Measurements from ENCODE around the gene CRTC3.
"Not testable (repeated sequence)": the region's sequence is repeated elsewhere in the genome, so short reads cannot be mapped to it uniquely, and the experiment has no call there.

Gene CRTC3

DNA sequence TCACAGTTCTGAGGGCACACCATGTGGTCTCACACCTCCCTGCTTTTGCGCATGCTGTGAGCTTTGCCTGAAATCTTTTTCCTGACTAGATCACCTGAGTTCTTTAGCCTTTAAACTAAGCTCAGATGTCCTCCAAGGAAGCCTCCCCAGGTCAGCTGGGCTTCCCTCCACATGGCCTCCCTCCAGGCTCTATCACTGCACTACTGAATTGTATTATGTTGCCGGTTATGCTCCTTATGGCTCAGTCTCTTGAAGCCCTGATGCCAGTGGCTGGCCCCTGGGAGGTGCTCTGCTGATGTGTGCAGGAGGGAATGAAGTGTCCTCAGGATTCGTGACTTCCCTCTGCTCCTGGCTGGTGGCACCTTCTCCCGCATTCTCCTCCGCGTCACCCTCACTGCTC, 94.1 kb downstream of the CRTC3 start:
- no peak for DNase-seq (ENCODE audit: low spot score)

- DNase-seq (ENCODE audit: low spot score): no peak
Observed at GRCh38 chr15:90624278-90624981, 94.7 kb downstream of the CRTC3 start.

- no peak for DNase-seq (ENCODE audit: low spot score)
Observed at GRCh38 chr15:90625037-90625436, 95.3 kb downstream of the CRTC3 start.

DNA sequence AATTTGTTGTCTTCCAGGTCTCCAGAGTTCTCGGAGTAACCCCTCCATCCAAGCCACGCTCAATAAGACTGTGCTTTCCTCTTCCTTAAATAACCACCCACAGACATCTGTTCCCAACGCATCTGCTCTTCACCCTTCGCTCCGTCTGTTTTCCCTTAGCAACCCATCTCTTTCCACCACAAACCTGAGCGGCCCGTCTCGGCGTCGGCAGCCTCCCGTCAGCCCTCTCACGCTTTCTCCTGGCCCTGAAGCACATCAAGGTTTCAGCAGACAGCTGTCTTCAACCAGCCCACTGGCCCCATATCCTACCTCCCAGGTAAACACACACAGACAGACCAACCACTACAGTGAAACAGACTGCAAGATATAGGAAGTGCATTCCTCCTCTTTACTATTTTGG, 99.5 kb downstream of the CRTC3 start:
- no peak for DNase-seq (ENCODE audit: low spot score)

DNA sequence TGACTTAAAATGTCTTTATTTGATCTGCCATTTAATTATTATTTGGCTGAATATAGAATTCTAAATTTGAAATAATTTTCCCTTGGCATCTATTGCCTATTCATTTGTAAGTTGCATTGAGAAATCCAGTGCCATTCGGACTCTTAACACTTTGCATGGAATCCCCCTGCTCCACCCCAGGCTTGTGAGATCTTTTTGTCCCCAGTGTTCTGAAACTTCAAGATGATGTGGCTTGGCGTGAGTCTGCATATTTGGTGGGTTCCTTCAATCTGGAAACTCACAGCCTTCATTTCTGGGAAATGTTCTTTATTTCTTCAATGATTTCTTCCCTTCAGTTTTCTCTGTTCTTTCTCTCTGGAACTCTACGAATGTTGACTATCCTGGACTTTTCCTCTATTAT, 103.6 kb downstream of the CRTC3 start:
- DNase-seq (ENCODE audit: low spot score): no peak

DNA sequence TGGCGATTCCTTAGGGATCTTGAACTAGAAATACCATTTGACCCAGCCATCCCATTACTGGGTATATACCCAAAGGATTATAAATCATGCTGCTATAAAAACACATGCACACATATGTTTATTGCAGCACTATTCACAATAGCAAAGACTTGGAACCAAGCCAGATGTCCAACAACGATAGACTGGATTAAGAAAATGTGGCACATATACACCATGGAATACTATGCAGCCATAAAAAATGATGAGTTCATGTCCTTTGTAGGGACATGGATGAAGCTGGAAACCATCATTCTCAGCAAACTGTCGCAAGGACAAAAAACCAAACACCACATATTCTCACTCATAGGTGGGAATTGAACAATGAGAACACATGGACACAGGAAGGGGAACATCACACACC, 107.3 kb downstream of the CRTC3 start:
- DNase-seq (ENCODE audit: low spot score): not testable (repeated sequence)

- DNase-seq (ENCODE audit: low spot score): peak; percentile 44
Observed at GRCh38 chr15:90637693-90638092, 108.0 kb downstream of the CRTC3 start.

- DNase-seq (ENCODE audit: low spot score): no peak
Observed at GRCh38 chr15:90638201-90638691, 108.5 kb downstream of the CRTC3 start.

- DNase-seq (ENCODE audit: low spot score): no peak
Observed at GRCh38 chr15:90638963-90639362, 109.2 kb downstream of the CRTC3 start.

DNA sequence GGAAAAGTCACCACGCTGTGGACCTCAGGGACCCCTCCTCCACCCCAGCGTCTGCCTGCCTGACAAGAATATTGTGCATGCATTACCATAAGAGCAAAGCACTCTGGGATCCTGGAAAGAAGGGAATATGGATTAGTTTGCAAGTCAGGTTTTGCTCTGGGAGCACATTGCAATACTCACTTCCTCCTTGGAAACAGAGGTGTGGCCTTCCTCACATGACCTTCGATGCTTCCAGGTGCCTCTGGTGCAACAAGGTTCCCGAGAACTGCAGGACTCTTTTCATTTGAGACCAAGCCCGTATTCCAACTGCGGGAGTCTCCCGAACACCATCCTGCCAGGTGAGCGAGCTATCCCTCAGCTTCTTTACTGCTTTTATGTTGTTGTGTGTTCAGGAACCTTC, 111.1 kb downstream of the CRTC3 start:
- no peak for DNase-seq (ENCODE audit: low spot score)

GRCh38 chr15:90641581-90642463, 112.1 kb downstream of the CRTC3 start:
- no peak for DNase-seq (ENCODE audit: low spot score)

- no peak for DNase-seq (ENCODE audit: low spot score)
Observed at GRCh38 chr15:90642464-90643300, 113.0 kb downstream of the CRTC3 start.

- DNase-seq (ENCODE audit: low spot score): no peak
Observed at GRCh38 chr15:90643301-90643632, 113.5 kb downstream of the CRTC3 start.

DNA sequence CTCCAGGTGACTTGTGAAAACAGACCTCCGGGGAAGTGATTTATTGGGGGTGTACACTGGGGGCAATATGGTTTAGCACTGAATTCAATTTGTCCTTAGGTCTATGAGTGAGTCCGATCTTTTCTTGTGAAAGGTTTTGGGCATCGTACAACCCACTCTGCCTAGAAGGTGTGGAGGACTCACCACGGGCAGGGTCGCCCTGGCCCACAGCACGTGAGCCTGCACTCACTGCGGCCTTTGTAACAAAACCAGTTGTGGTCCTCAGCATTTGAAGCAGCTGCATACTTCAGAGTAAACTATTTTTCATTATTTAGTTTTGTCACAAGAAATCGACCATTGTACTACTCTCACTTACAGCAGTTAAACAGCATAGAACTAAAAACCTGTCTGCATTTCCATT, 114.8 kb downstream of the CRTC3 start:
- no peak for DNase-seq (ENCODE audit: low spot score)

DNA sequence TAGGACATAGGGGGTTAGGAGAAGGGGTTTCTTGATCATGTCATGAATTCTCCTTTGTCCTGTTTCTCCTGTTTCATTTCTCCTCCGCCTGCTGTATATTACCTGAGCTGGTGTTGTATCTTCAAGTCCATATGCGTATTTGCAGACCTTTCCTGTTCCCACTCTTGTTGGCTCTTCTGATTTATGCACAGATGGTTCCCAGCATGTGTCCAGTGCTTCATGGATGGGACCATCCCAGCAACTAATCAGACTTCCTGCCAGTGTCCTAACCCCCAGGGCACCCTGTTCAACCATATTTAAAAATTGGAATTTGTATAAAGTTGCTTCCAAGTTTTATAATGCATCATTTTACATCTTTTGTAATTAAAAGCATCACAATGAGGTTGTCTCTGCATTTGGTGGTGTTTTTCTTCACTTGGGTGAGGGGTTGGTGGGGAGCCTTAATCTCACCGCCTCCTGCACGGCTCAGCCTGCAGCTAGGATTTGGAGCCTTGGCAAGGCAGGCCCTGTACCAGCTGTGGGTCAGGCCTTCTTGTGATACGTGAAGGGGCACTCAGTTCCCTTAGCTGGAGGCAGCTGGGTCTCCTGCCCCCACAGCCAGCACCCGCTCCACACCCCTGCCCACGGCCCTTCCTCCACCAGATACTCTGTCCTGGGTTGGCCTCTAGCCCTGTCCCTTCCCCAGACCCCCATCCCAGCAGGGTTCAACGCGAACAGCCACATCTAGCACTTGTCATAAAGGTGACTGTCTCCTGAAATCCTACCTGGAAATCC, 115.4 kb downstream of the CRTC3 start:
- DNase-seq (ENCODE audit: low spot score): no peak

- DNase-seq (ENCODE audit: low spot score): no peak
Observed at GRCh38 chr15:90645873-90646575, 116.3 kb downstream of the CRTC3 start.

- no peak for DNase-seq (ENCODE audit: low spot score)
Observed at GRCh38 chr15:90646662-90647305, 117.1 kb downstream of the CRTC3 start.

- DNase-seq (ENCODE audit: low spot score): no peak
Observed at GRCh38 chr15:90647326-90647725, 117.6 kb downstream of the CRTC3 start.

GRCh38 chr15:90648137-90649070, 118.7 kb downstream of the CRTC3 start:
- DNase-seq (ENCODE audit: low spot score): peak; percentile 82
